Small intestine (tissue), 16 donors: ENCODE results near the gene CASKIN1. TPM values are rescaled to one million over a fixed set of nuclear protein-coding genes. Genes with fewer than 3 reads are reported as not detected.

Source experiments
- DNase-seq, 2 donors: peaks; one replicate each; pipeline versions ENCODE4 v3.0.0 to v3.0.0-alpha.2; 2013
- FAIRE-seq: peaks from 2 replicates; lab custom pipeline; 2012; peaks lifted over from hg19 to GRCh38; lab: Jason Lieb, UNC
- H3K27ac ChIP-seq, 3 donors: one replicate each; pipeline ENCODE4 v1.5.1; 2013; ENCODE audit warnings: low read length in 2 of 3, mild to moderate bottlenecking in 2 of 3, control low read depth in 1 of 3, inconsistent platforms in 1 of 3, low read depth in 1 of 3, moderate library complexity in 1 of 3
- H3K27me3 ChIP-seq, 3 donors: one replicate each; pipeline ENCODE4 v1.6.1; 2013; ENCODE audit warnings: low read length in 3 of 3, inconsistent platforms in 1 of 3; ENCODE audit not compliant: control insufficient read depth in 3 of 3, insufficient read depth in 3 of 3
- H3K36me3 ChIP-seq, 3 donors: one replicate each; pipeline ENCODE4 v1.6.1; 2013; ENCODE audit warnings: low read length in 3 of 3, inconsistent platforms in 1 of 3, low read depth in 1 of 3, mild to moderate bottlenecking in 1 of 3, moderate library complexity in 1 of 3; ENCODE audit not compliant: control insufficient read depth in 3 of 3, insufficient read depth in 2 of 3
- H3K4me1 ChIP-seq, 3 donors: one replicate each; pipeline ENCODE4 v1.6.1; 2013; ENCODE audit warnings: low read length in 2 of 3, inconsistent platforms in 1 of 3, low read depth in 1 of 3, mild to moderate bottlenecking in 1 of 3, moderate library complexity in 1 of 3; ENCODE audit not compliant: control insufficient read depth in 3 of 3, insufficient read depth in 2 of 3
- H3K4me3 ChIP-seq, 3 donors: one replicate each; pipeline ENCODE4 v1.5.1; 2013; ENCODE audit warnings: low read length in 3 of 3, control low read depth in 1 of 3, inconsistent platforms in 1 of 3, low read depth in 1 of 3, mild to moderate bottlenecking in 1 of 3, moderate library complexity in 1 of 3
- H3K9me3 ChIP-seq, 2 donors: one replicate each; pipeline ENCODE4 v1.6.1; 2013; ENCODE audit warnings: low read depth in 1 of 2, low read length in 1 of 2; ENCODE audit not compliant: control insufficient read depth in 2 of 2, insufficient read depth in 1 of 2
- WGBS, 3 donors: extraction: QIAGEN DNeasy Blood & Tissue Kit; methylation state at CpG; one replicate each; pipeline ENCODE4 v1.1.7; 2013; 5-methylcytosine and 5-hydroxymethylcytosine counted together
- long read RNA-seq, 10 donors: transcript quantifications; one replicate each; lab custom pipeline, GENCODE V29; 2026
- polyA plus RNA-seq, 4 donors: library from polyadenylated mRNA; stranded (reverse) in 3 of 4; unstranded in 1 of 4; fragments of 200-250 nt in 3 of 4; fragments of 120-200 nt in 1 of 4; gene quantifications; one replicate each; pipeline versions ENCODE4 v1.2.1 to v1.2.3, GENCODE V29; 2013
- donor health status: healthy with polysubstance abuse.
- donor health status: control.
- donor health status: control.
- donor health status: Bipolar disorder and iron deficiency.
- donor health status: healthy.

CASKIN1 gene, protein sequence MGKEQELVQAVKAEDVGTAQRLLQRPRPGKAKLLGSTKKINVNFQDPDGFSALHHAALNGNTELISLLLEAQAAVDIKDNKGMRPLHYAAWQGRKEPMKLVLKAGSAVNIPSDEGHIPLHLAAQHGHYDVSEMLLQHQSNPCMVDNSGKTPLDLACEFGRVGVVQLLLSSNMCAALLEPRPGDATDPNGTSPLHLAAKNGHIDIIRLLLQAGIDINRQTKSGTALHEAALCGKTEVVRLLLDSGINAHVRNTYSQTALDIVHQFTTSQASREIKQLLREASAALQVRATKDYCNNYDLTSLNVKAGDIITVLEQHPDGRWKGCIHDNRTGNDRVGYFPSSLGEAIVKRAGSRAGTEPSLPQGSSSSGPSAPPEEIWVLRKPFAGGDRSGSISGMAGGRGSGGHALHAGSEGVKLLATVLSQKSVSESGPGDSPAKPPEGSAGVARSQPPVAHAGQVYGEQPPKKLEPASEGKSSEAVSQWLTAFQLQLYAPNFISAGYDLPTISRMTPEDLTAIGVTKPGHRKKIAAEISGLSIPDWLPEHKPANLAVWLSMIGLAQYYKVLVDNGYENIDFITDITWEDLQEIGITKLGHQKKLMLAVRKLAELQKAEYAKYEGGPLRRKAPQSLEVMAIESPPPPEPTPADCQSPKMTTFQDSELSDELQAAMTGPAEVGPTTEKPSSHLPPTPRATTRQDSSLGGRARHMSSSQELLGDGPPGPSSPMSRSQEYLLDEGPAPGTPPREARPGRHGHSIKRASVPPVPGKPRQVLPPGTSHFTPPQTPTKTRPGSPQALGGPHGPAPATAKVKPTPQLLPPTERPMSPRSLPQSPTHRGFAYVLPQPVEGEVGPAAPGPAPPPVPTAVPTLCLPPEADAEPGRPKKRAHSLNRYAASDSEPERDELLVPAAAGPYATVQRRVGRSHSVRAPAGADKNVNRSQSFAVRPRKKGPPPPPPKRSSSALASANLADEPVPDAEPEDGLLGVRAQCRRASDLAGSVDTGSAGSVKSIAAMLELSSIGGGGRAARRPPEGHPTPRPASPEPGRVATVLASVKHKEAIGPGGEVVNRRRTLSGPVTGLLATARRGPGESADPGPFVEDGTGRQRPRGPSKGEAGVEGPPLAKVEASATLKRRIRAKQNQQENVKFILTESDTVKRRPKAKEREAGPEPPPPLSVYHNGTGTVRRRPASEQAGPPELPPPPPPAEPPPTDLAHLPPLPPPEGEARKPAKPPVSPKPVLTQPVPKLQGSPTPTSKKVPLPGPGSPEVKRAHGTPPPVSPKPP (N-terminal part only)
- polyA plus RNA-seq: 1 to 10 TPM in 1 of 4 donors, under 1 TPM in 3; 0.27 to 1.1 (median 0.51) TPM
- long read RNA-seq, donor 1: 0 reads
- long read RNA-seq, donor 2: 0 reads
- long read RNA-seq, donor 3, full-length matches to known transcripts: 1 of 17 reads
- long read RNA-seq, donor 3, partial matches to known transcripts: 16 of 17 reads
- long read RNA-seq, donor 3, other reads (novel, unspliced or antisense): 0 of 17 reads
- long read RNA-seq, donor 4: 0 reads
- long read RNA-seq, donor 5: 0 reads
- long read RNA-seq, donor 6: 0 reads
- long read RNA-seq, donor 7: 0 reads
- long read RNA-seq, donor 8: 0 reads
- long read RNA-seq, donor 9: 0 reads
- long read RNA-seq, donor 10: 0 reads

- no peaks in the 10 kb centered on the region for H3K36me3 ChIP-seq
- H3K27ac ChIP-seq: no peak within 1 kb of the TSS
- peaks cover 0 to 9% (median 0%) of the 10 kb centered on the region in 3 donors for H3K4me1 ChIP-seq
- H3K4me3 ChIP-seq: peak within 1 kb of the TSS in 2 of 3 donors; percentile 2 to 57
- no peak for FAIRE-seq
- 1% methylated on average over 30 to 129 of the region's 129 CpGs for WGBS, 3 donors
- peaks cover 16 to 63% (median 26%) of the 10 kb centered on the region in 3 donors for H3K27me3 ChIP-seq
- peaks cover 0 to 4% of the 10 kb centered on the region in 2 donors for H3K9me3 ChIP-seq
- DNase-seq: peak in 1 of 2 donors; percentile 44
Observed at GRCh38 chr16:2196162-2196980, at the start of gene CASKIN1. Gene CASKIN1, minus strand, starts transcription at chr16:2196605. Its CDS starts 173 bp downstream, at chr16:2196432.

DNA sequence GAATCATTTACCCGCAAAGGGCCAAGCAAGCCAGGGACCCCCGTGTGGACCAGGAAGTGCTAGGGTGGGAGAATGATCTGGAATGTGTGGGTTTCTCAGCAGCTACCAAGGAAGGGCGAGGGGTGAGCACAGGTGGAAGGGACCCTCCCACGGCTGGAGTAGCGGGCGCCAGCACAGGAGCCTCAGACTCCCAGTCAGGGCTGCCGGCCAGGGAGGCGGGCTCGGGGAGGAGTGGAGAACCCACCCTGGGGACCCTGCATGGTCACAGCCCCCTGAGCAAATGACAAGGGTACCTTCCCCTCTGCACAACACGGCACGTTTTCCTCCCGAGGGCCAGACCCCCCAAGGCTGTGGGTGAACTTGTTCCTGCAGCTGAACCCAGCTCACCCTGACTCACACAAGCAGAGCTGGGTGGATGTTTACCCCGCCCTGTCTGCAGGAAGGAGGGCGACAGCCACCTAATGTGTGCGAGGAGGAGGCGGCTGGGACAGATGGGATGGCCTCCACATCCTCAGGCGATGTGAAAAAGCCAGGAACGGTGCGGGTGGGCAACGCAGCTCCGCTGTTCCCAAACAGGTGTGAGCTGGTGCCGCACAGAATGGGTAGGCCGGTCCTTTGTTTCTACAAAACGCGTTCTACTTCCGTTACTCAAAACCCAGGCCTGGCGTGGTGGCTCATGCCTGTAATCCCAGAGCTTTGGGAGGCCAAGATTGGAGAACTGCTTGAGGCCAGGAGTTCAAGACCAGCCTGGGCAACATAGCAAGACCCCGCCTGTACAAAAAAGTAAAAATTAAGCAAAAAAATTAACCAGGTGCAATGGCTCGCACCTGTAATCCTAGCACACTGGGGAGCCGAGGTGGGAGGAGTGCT is 48.8 kb upstream of the CASKIN1 start:
- Histone ChIP-seq H3K4me3 (no peak overlapping the region), H3K4me1 (peaks cover 0 to 3% (median 0%) of the 10 kb centered on the region in 3 donors), H3K9me3 (no peaks in the 10 kb centered on the region), H3K27me3 (no peaks in the 10 kb centered on the region), H3K27ac (no peak overlapping the region), H3K36me3 (peaks cover 2 to 80% (median 5%) of the 10 kb centered on the region in 3 donors)
- no peak for DNase-seq
- WGBS, 3 donors: 94 to 95% (median 95%) methylated on average over 30 of the region's 30 CpGs
- no peak for FAIRE-seq

- H3K27me3 ChIP-seq: no peaks in the 10 kb centered on the region
- H3K36me3 ChIP-seq: peaks cover 2 to 86% (median 8%) of the 10 kb centered on the region in 3 donors
- H3K4me3 ChIP-seq: no peak overlapping the region
Observed at GRCh38 chr16:2244301-2244700, 47.9 kb upstream of the CASKIN1 start.

DNA sequence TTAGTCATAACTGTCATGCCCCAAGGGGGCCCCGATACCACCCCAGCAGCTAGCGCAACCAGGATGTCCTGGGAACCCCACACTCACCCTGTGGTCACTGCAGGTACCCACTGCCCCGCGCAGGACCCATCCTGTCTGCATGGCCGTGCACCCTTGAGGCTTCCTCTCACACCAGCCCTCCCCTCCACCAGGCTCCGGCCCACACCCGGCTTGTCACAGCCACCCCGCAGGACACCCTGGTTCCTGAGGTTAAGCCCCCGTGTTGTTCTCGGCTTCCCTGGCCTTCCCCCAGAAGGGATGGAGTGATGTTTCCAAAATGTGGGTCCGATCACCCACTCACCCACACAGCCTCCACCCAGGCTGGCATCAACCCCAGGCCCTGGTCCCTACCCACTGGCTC is 47.4 kb upstream of the CASKIN1 start:
- Histone ChIP-seq H3K27me3 (no peaks in the 10 kb centered on the region), H3K4me3 (no peak overlapping the region), H3K36me3 (peaks cover 2 to 88% (median 8%) of the 10 kb centered on the region in 3 donors), H3K9me3 (no peaks in the 10 kb centered on the region), H3K27ac (no peak overlapping the region), H3K4me1 (peaks cover 0 to 2% (median 0%) of the 10 kb centered on the region in 3 donors)
- DNase-seq (no peak), FAIRE-seq (no peak)
- 91 to 99% (median 96%) methylated on average over 11 of the region's 11 CpGs for WGBS, 3 donors

More at GRCh38 chr16:2244301-2244700, 47.9 kb upstream of the CASKIN1 start:
- no peak for FAIRE-seq
- WGBS, 3 donors: 83 to 87% (median 85%) methylated on average over 17 of the region's 17 CpGs
- H3K9me3 ChIP-seq: no peaks in the 10 kb centered on the region
- no peak overlapping the region for H3K27ac ChIP-seq
- H3K4me1 ChIP-seq: no peaks in the 10 kb centered on the region
- no peak for DNase-seq

DNA sequence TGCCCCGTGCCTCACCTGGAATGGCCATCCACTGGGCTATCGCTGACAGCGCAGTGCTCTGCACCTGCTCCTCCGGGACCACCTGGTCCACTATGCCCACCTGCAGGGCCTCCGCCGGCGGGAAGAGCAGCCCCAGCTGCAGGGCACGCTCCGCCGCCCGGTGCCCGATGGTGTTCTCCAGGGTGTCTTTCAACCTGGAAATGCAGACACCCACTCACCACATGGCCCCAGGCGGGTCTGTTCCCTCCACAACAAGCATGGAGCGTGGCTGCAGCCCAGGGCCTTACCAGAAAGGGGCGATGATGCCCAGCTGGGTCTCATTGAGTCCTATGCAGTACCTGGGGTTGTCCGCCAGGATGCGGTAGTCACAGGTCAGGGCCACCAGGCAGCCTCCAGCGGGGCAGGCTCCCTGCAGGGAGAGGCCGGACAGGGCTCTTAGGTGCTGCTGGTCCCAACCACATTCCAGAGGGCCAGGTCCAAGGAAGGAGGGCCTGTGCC is 46.7 kb upstream of the CASKIN1 start:
- DNase-seq (no peak), FAIRE-seq (no peak)
- Histone ChIP-seq H3K27ac (no peak overlapping the region), H3K27me3 (peaks cover 0 to under 1% (median 0%) of the 10 kb centered on the region in 3 donors), H3K36me3 (peaks cover 2 to 87% (median 8%) of the 10 kb centered on the region in 3 donors), H3K4me1 (peaks cover 0 to 9% (median 0%) of the 10 kb centered on the region in 3 donors), H3K4me3 (no peak overlapping the region), H3K9me3 (no peaks in the 10 kb centered on the region)
- 95 to 97% (median 96%) methylated on average over 18 to 19 of the region's 19 CpGs for WGBS, 3 donors

- FAIRE-seq: no peak
- Histone ChIP-seq H3K4me3 (no peak overlapping the region), H3K36me3 (peaks cover 2 to 86% (median 8%) of the 10 kb centered on the region in 3 donors), H3K9me3 (no peaks in the 10 kb centered on the region), H3K27ac (no peak overlapping the region), H3K4me1 (peaks cover 0 to 14% (median 0%) of the 10 kb centered on the region in 3 donors), H3K27me3 (peaks cover 0 to 6% (median 0%) of the 10 kb centered on the region in 3 donors)
- DNase-seq: no peak
- 81 to 86% (median 83%) methylated on average over 11 of the region's 11 CpGs for WGBS, 3 donors
Observed at GRCh38 chr16:2242598-2242997, 46.2 kb upstream of the CASKIN1 start.
